IMR-90 (cell line): Measurements from ENCODE around the gene TMCO1. TPM values are rescaled to one million over a fixed set of nuclear protein-coding genes. Genes with fewer than 3 reads are reported as not detected.
A peak's percentile ranks its signal among the peaks of the same experiment; 100 is the strongest.

Experiments used
- ATAC-seq: fragments of 200-7000 bp; cut with Tn5 transposase; 2 replicates; pipeline ENCODE4 v1.9.1; 2020; ENCODE audit warnings: low read depth, mild to moderate bottlenecking, moderate library complexity
- BruUV-seq: library from RNA; stranded (reverse); fragments of 400-500 nt; replicated peaks from 2 replicates; lab custom pipeline; 2021; lab: Mats Ljungman, UMichigan
- CTCF ChIA-PET: fragments of 300-600 bp; formaldehyde crosslinking; extraction: SDS; loops from one replicate; lab custom pipeline; 2021; ENCODE audit warnings: antibody characterized with exemption; lab: Yijun Ruan, JAX
- POLR2A ChIA-PET: fragments of 300-600 bp; sonication (Branson Sonifier 250); formaldehyde crosslinking; loops from one replicate; lab custom pipeline; 2022; ENCODE audit warnings: antibody characterized with exemption; ENCODE audit not compliant: unreplicated experiment; lab: Charles Lee
- DNase-seq: peaks from one replicate; pipeline ENCODE4 v3.0.0; 2013
- H2AFZ ChIP-seq: replicated peaks from 2 replicates; pipeline ENCODE3; 2013; ENCODE audit warnings: low read length, mild to moderate bottlenecking; ENCODE audit not compliant: poor library complexity
- H2AK5ac ChIP-seq: 2 replicates; pipeline ENCODE4 v1.6.1; 2013; ENCODE audit warnings: low read depth, low read length, inconsistent platforms
- H2AK9ac ChIP-seq: replicated peaks from 2 replicates; pipeline ENCODE3; 2013; ENCODE audit warnings: mild to moderate bottlenecking, low read depth, low read length, moderate library complexity; ENCODE audit not compliant: poor library complexity
- H2BK120ac ChIP-seq: 2 replicates; pipeline ENCODE4 v1.6.1; 2013; ENCODE audit warnings: low read depth, low read length, inconsistent platforms
- H2BK15ac ChIP-seq: 3 replicates; pipeline ENCODE4 v1.6.1; 2013; ENCODE audit warnings: low read depth, low read length, inconsistent platforms
- H2BK20ac ChIP-seq: 2 replicates; pipeline ENCODE4 v1.6.1; 2013; ENCODE audit warnings: low read depth, mild to moderate bottlenecking, inconsistent platforms, low read length, moderate library complexity
- H2BK5ac ChIP-seq: 2 replicates; pipeline ENCODE4 v1.6.1; 2013; ENCODE audit warnings: mild to moderate bottlenecking, low read depth, low read length, inconsistent platforms; ENCODE audit not compliant: poor library complexity, severe bottlenecking
- H3K14ac ChIP-seq: replicated peaks from 2 replicates; pipeline ENCODE4 v1.6.1; 2013; ENCODE audit warnings: low read depth, low read length, inconsistent platforms
- H3K18ac ChIP-seq: 2 replicates; pipeline ENCODE4 v1.6.1; 2013; ENCODE audit warnings: low read depth, low read length, control low read depth
- H3K23ac ChIP-seq: 2 replicates; pipeline ENCODE4 v1.6.1; 2013; ENCODE audit warnings: low read depth, low read length, inconsistent platforms
- H3K27ac ChIP-seq: 2 replicates; pipeline ENCODE4 v1.5.1; 2013; ENCODE audit warnings: mild to moderate bottlenecking, control low read depth, low read length; ENCODE audit not compliant: insufficient read depth
- H3K27me3 ChIP-seq: 2 replicates; pipeline ENCODE4 v1.6.1; 2013; ENCODE audit warnings: low read length; ENCODE audit not compliant: control insufficient read depth, insufficient read depth
- H3K36me3 ChIP-seq: 2 replicates; pipeline ENCODE4 v1.6.1; 2013; ENCODE audit warnings: low read length, mixed read lengths; ENCODE audit not compliant: control insufficient read depth, insufficient read depth
- H3K4ac ChIP-seq: 2 replicates; pipeline ENCODE4 v1.6.1; 2013; ENCODE audit warnings: low read depth, low read length, inconsistent platforms
- H3K4me1 ChIP-seq: 2 replicates; pipeline ENCODE4 v1.6.1; 2013; ENCODE audit warnings: low read length, mixed read lengths; ENCODE audit not compliant: control insufficient read depth, insufficient read depth
- H3K4me2 ChIP-seq: 2 replicates; pipeline ENCODE4 v1.6.1; 2013; ENCODE audit warnings: low read depth, mild to moderate bottlenecking, control low read depth, low read length, moderate library complexity
- H3K4me3 ChIP-seq: 2 replicates; pipeline ENCODE4 v1.5.1; 2013; ENCODE audit warnings: low read depth, mild to moderate bottlenecking, control low read depth, low read length, moderate library complexity; ENCODE audit not compliant: insufficient read depth
- H3K56ac ChIP-seq: 2 replicates; pipeline ENCODE4 v1.6.1; 2013; ENCODE audit warnings: low read length, inconsistent platforms; ENCODE audit not compliant: insufficient read depth; ENCODE audit errors: extremely low read depth
- H3K79me1 ChIP-seq, 2 experiments: 2 replicates each; pipeline ENCODE4 v1.6.1; 2013; ENCODE audit warnings: low read length in 2 of 2, inconsistent platforms in 1 of 2, low read depth in 1 of 2
- H3K9ac ChIP-seq: 2 replicates; pipeline ENCODE4 v1.6.1; 2013; ENCODE audit warnings: low read depth, low read length, control low read depth
- H3K9me1 ChIP-seq: 2 replicates; pipeline ENCODE4 v1.6.1; 2013; ENCODE audit warnings: low read length, inconsistent platforms; ENCODE audit not compliant: insufficient read depth
- H3K9me3 ChIP-seq: 2 replicates; pipeline ENCODE4 v1.6.1; 2013; ENCODE audit warnings: low read length; ENCODE audit not compliant: control insufficient read depth, insufficient read depth
- H4K20me1 ChIP-seq: 2 replicates; pipeline ENCODE4 v1.6.1; 2013; ENCODE audit warnings: low read length, inconsistent platforms; ENCODE audit not compliant: insufficient read depth
- H4K5ac ChIP-seq: 2 replicates; pipeline ENCODE4 v1.6.1; 2013; ENCODE audit warnings: mild to moderate bottlenecking, low read depth, low read length, control low read depth
- H4K8ac ChIP-seq, 2 experiments: 2 replicates each; pipeline ENCODE4 v1.6.1; 2013; ENCODE audit warnings: low read depth in 2 of 2, low read length in 2 of 2, control low read depth in 1 of 2, inconsistent platforms in 1 of 2
- H4K91ac ChIP-seq: 2 replicates; pipeline ENCODE4 v1.6.1; 2013; ENCODE audit warnings: low read depth, low read length, inconsistent platforms; ENCODE audit not compliant: insufficient read depth
- MXI1 ChIP-seq: IDR thresholded peaks from 2 replicates; pipeline ENCODE4 v1.6.1; 2012; ENCODE audit warnings: low read depth, mild to moderate bottlenecking, low read length, moderate library complexity, borderline replicate concordance
- SMC3 ChIP-seq: fragments of 150-350 bp; IDR thresholded peaks from 2 replicates; pipeline ENCODE4 v1.6.1; 2016; ENCODE audit warnings: low read depth, mild to moderate bottlenecking, antibody characterized with exemption, low read length, moderate library complexity
- WGBS, 2 experiments: methylation state at CpG; one replicate each; pipeline versions ENCODE4 v1.1.5 to v1.1.7; 2013; ENCODE audit warnings: missing lambda C conversion rate in 2 of 2; ENCODE audit not compliant: insufficient read length in 1 of 2; ENCODE audit errors: extremely low coverage in 2 of 2; 5-methylcytosine and 5-hydroxymethylcytosine counted together
- dilution Hi-C: fragments of 300-500 bp; cut with HindIII; formaldehyde crosslinking; loops from one replicate; pipeline ENCODE4 v1.14.3; 2018; ENCODE audit warnings: low sequenced_read_pairs; ENCODE audit not compliant: unreplicated experiment
- in situ Hi-C: fragments of 300-500 bp; cut with MboI; formaldehyde crosslinking; loops from 3 replicates; pipeline ENCODE4 v1.14.3; 2019; ENCODE audit warnings: low sequenced_read_pairs, inconsistent platforms, mixed read lengths
- intact Hi-C: fragments of 100-400 bp; cut with micrococcal nuclease; formaldehyde crosslinking; loops from 2 replicates; pipeline ENCODE4 v1.10.0; 2022
- polyA plus RNA-seq, 3 experiments: library from polyadenylated mRNA; depleted of rRNA; stranded (reverse); fragments of >200 nt; gene quantifications; 2 replicates each; pipeline ENCODE4 v1.2.3, GENCODE V29; 2012; ENCODE audit warnings: low replicate concordance in 1 of 3
- total RNA-seq: library from RNA; depleted of rRNA; stranded (reverse); fragments of >200 nt; gene quantifications from 2 replicates; pipeline ENCODE4 v1.2.3, GENCODE V29; 2012

The TMCO1 gene
- total and polyA plus RNA-seq, 2 of the 4 experiments (the other 2 are of a cell fraction): 86.4 to 113 TPM

GRCh38 chr1:165698761-165699052 lies 70.0 kb downstream of the TMCO1 start:
- TF ChIP-seq MXI1 (no peak), SMC3 (no peak)
- intact Hi-C loops: loop anchor here (1.0 kb wide), 3 partner anchors 66 to 97 kb away; partner anchors contain the start of gene TMCO1
- no TSS peak for BruUV-seq
- peak overlapping the region; percentile 96 for H3K4me2 ChIP-seq
- H3K9me1 ChIP-seq: no peaks in the 10 kb centered on the region
- no peak overlapping the region for H2AK5ac ChIP-seq
- peak overlapping the region; percentile 80; the same call in 1 of the 2 replicates for H3K18ac ChIP-seq
- H4K91ac ChIP-seq: peak overlapping the region; percentile 46
- H3K36me3 ChIP-seq: no peaks in the 10 kb centered on the region
- in situ Hi-C loops: no loop called here
- peak overlapping the region; percentile 76 for H2BK5ac ChIP-seq
- CTCF ChIA-PET: interaction anchor here (0.6 to 0.9 kb wide), 2 partner anchors 10 to 13 kb away, joined by 3 read pairs; no protein-coding TSS in a partner anchor
- 0 out of 2 replicates have a peak overlapping the region, but pooled peaks have one; percentile 15 for H3K27ac ChIP-seq
- POLR2A ChIA-PET: interaction anchor here (0.6 kb wide), 1 partner anchor 57 kb away, joined by 4 read pairs; no protein-coding TSS in a partner anchor
- peaks cover 2 to 27% of the 10 kb centered on the region in 2 experiments; a peak in 3 of 4 replicates for H3K79me1 ChIP-seq
- H3K4ac ChIP-seq: peak overlapping the region; percentile 82; the same call in 1 of the 2 replicates
- peak overlapping the region; percentile 93 for H2AFZ ChIP-seq
- H3K9ac ChIP-seq: peak overlapping the region; percentile 62; the same call in 1 of the 2 replicates
- peak overlapping the region; percentile 94 for H3K14ac ChIP-seq
- DNase-seq (no peak), ATAC-seq (no peak)
- WGBS, 2 experiments: no CpG with 5 or more reads among the region's 7 CpGs
- H2BK20ac ChIP-seq: peak overlapping the region; percentile 69; the same call in 1 of the 2 replicates
- peak overlapping the region; percentile 84; the same call in 1 of the 2 replicates for H4K5ac ChIP-seq
- H2AK9ac ChIP-seq: no peak overlapping the region
- H3K23ac ChIP-seq: peak overlapping the region; percentile 88; the same call in 1 of the 2 replicates
- 0 out of 3 replicates have a peak overlapping the region, but pooled peaks have one; percentile 17 for H2BK15ac ChIP-seq
- H2BK120ac ChIP-seq: peak overlapping the region; percentile 88
- H3K56ac ChIP-seq: peak overlapping the region; percentile 49; the same call in 1 of the 2 replicates
- H4K8ac ChIP-seq: peak overlapping the region; percentile 65 to 89
- peak overlapping the region; percentile 70 for H3K4me3 ChIP-seq
- no peaks in the 10 kb centered on the region for H3K9me3 ChIP-seq
- no peaks in the 10 kb centered on the region for H3K27me3 ChIP-seq
- dilution Hi-C loops: no loop called here
- H4K20me1 ChIP-seq: no peaks in the 10 kb centered on the region
- no peaks in the 10 kb centered on the region for H3K4me1 ChIP-seq
